Nephron (organoid): ENCODE results near the gene SLC4A5.

ENCODE experiments used
- H3K27ac Mint-ChIP-seq, 3 experiments: 2 replicates each; pipeline ENCODE4 v1.8.0; 2020; ENCODE audit warnings: mixed read lengths in 3 of 3, mild to moderate bottlenecking in 2 of 3, moderate library complexity in 1 of 3
- H3K27me3 Mint-ChIP-seq: 2 replicates; pipeline ENCODE4 v1.8.0; 2021; ENCODE audit warnings: low read depth, mild to moderate bottlenecking, moderate library complexity, mixed read lengths
- H3K36me3 Mint-ChIP-seq: 2 replicates; pipeline ENCODE4 v1.8.0; 2020; ENCODE audit warnings: low read depth, mixed read lengths
- H3K4me1 Mint-ChIP-seq: 2 replicates; pipeline ENCODE4 v1.8.0; 2020; ENCODE audit warnings: mixed read lengths
- H3K4me3 Mint-ChIP-seq, 3 experiments: 2 replicates each; pipeline ENCODE4 v1.8.0; 2020; ENCODE audit warnings: mild to moderate bottlenecking in 3 of 3, mixed read lengths in 3 of 3, moderate library complexity in 2 of 3
- H3K9me3 Mint-ChIP-seq: 2 replicates; pipeline ENCODE4 v1.8.0; 2020; ENCODE audit warnings: mixed read lengths
- TF ChIP-seq, protein P1 (sequence below), 3 experiments: fragments of 200-600 bp; sonication (generic); IDR thresholded peaks; one replicate each; pipeline ENCODE4 v1.5.0; 2021; ENCODE audit warnings: antibody characterized with exemption in 3 of 3; ENCODE audit not compliant: unreplicated experiment in 3 of 3

Gene SLC4A5

DNA sequence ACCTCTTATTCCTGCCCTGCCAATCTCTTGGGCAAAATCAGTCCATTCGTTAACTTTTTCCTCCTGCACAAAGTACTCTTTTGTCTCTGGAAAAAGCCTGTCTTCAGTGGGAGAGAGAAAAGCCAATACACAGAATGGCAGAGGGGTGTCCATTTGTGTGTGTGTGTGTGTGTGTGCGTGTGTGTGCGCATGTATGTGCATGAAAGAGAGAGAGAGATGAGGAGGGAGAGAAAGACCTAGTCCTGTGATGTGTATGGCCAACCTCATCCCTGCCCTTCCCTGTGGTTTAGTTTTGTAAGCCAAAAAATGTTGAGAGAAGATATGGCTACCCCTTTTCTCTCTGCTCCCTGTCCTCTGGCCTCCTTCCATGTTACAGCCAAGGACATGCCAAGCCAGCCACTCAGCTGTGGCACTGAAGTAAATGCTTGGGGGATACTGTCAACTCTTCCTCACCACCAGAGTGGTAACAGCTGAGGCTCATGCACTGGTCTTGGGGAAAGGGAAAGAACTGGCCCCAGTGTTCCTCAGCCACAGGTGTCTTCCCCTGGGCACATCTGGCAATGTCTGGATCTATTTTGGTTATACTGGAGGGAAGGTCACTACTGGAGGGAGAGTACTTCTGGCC lies 10.6 kb downstream of the SLC4A5 start:
- Mint-ChIP-seq H3K27me3 (no peaks in the 10 kb centered on the region), H3K4me1 (no peaks in the 10 kb centered on the region), H3K27ac (no peak overlapping the region), H3K36me3 (peaks cover 3% of the 10 kb centered on the region), H3K9me3 (no peaks in the 10 kb centered on the region), H3K4me3 (no peak overlapping the region)
- TF ChIP-seq, protein P1, sequence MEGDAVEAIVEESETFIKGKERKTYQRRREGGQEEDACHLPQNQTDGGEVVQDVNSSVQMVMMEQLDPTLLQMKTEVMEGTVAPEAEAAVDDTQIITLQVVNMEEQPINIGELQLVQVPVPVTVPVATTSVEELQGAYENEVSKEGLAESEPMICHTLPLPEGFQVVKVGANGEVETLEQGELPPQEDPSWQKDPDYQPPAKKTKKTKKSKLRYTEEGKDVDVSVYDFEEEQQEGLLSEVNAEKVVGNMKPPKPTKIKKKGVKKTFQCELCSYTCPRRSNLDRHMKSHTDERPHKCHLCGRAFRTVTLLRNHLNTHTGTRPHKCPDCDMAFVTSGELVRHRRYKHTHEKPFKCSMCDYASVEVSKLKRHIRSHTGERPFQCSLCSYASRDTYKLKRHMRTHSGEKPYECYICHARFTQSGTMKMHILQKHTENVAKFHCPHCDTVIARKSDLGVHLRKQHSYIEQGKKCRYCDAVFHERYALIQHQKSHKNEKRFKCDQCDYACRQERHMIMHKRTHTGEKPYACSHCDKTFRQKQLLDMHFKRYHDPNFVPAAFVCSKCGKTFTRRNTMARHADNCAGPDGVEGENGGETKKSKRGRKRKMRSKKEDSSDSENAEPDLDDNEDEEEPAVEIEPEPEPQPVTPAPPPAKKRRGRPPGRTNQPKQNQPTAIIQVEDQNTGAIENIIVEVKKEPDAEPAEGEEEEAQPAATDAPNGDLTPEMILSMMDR (IDR thresholded peaks at IDR 0.05; ENCODE audit: unreplicated experiment in 3 of 3) = no peak

DNA sequence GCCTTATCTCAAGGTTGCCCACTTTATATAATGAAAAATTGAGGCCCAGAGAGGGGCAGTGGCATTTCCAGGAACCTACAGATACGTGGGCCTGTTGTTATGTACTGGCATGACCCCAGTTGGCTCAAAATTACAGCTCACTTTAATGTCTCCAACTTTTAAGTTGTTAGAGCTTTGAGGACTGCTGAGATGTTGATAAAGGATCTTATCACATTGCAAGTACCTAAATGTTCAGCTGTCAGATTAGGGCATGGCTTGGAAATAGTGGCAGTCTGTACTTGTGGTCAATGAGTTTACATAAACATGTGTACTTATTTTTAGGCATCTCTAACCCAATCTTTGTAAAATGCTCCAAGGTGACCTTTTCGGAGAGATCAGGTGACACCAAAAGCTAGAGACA lies 14.6 kb downstream of the SLC4A5 start:
- no peak overlapping the region for H3K4me3 Mint-ChIP-seq
- no peaks in the 10 kb centered on the region for H3K27me3 Mint-ChIP-seq
- TF ChIP-seq, protein P1 (IDR thresholded peaks at IDR 0.05; ENCODE audit: unreplicated experiment in 3 of 3) = no peak
- H3K9me3 Mint-ChIP-seq = no peaks in the 10 kb centered on the region
- no peak overlapping the region for H3K27ac Mint-ChIP-seq
- peaks cover 3% of the 10 kb centered on the region for H3K36me3 Mint-ChIP-seq
- H3K4me1 Mint-ChIP-seq = no peaks in the 10 kb centered on the region

DNA sequence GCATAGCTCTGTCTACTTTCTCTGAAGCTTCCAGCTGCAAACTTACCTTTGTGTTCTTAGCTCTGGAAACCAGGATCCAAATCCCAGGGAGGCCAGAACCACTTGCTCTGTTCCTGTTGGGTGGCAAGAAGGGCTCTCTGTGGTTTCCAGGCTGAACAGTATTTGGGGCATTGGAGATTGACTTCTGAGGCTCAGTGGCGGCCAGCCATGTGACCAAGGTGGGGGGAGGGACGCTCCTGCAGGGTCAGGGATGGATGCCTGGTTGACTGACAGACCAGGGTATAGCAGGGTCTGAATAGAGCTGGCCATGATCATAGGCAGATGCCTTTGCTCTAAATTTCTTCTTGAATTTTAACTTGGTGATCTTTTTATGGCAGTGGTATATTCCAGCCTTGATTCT lies 15.1 kb downstream of the SLC4A5 start:
- TF ChIP-seq, protein P1 (IDR thresholded peaks at IDR 0.05; ENCODE audit: unreplicated experiment in 3 of 3) = no peak
- Mint-ChIP-seq H3K27ac (no peak overlapping the region), H3K4me3 (no peak overlapping the region), H3K9me3 (no peaks in the 10 kb centered on the region), H3K4me1 (no peaks in the 10 kb centered on the region), H3K36me3 (peaks cover 2% of the 10 kb centered on the region), H3K27me3 (no peaks in the 10 kb centered on the region)

DNA sequence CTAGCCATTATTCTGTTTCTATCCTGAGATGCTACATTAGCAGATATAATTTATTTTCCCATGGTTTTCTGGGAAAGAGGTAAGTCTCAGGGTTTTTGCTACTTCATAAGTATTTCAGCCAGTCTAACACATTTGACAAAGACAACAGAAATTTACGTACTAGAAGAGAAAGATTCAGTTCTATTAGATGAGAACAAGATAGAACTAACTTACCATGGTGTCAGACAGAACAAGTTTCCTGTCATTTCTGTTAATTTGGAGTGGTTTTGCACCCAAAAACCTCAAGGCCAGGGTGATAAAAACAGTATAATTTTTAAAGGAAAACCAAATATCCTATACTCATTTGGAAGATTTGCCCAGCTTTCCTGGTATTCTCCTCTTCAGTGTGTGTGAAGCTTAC lies 15.6 kb downstream of the SLC4A5 start:
- H3K9me3 Mint-ChIP-seq = no peaks in the 10 kb centered on the region
- no peak overlapping the region for H3K27ac Mint-ChIP-seq
- no peaks in the 10 kb centered on the region for H3K27me3 Mint-ChIP-seq
- H3K4me1 Mint-ChIP-seq = no peaks in the 10 kb centered on the region
- H3K36me3 Mint-ChIP-seq = no peaks in the 10 kb centered on the region
- TF ChIP-seq, protein P1 (IDR thresholded peaks at IDR 0.05; ENCODE audit: unreplicated experiment in 3 of 3) = no peak
- H3K4me3 Mint-ChIP-seq = no peak overlapping the region

DNA sequence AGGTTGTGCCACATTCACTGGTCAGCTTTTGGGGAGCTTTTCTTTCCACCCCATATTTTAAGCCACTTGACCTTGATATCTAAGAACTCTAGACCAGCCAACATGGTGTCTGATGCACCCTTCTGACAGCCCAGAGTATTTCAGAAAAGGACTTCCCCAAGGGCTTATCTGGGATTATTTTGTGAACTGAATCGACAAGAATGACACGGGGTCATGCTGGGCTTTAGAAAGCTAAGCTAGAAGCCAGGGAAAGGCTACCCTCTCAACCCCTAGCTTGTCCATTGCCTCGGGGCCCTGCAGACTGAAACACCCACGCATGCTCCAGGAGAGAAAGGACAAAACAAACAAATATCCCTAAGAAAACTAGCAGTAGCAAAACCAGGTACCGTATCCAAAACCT lies 16.0 kb downstream of the SLC4A5 start:
- H3K27me3 Mint-ChIP-seq = no peaks in the 10 kb centered on the region
- H3K27ac Mint-ChIP-seq = no peak overlapping the region
- no peaks in the 10 kb centered on the region for H3K9me3 Mint-ChIP-seq
- TF ChIP-seq, protein P1 (IDR thresholded peaks at IDR 0.05; ENCODE audit: unreplicated experiment in 3 of 3) = no peak
- H3K4me1 Mint-ChIP-seq = no peaks in the 10 kb centered on the region
- no peaks in the 10 kb centered on the region for H3K36me3 Mint-ChIP-seq
- H3K4me3 Mint-ChIP-seq = no peak overlapping the region

DNA sequence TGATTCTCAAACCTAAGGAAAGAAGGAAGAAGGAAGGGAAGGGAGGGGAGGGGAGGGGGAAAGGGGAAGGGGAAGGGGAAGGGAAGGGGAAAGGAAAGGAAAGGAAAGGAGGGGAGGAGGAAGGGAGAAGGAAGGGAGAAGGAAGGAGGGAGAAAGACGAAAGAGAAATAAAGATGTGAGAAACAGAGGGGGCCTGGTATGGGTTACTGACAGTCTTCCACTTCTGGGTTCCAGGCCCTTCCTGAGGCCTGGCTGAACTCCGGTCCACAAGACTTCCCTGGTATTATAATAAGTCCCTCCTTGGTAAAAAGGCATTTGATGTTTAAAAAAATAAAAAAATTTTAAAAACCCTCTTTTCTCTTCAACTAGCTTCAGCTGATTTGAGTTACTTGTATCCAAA lies 17.4 kb downstream of the SLC4A5 start:
- H3K4me1 Mint-ChIP-seq = no peaks in the 10 kb centered on the region
- no peak overlapping the region for H3K4me3 Mint-ChIP-seq
- H3K27ac Mint-ChIP-seq = no peak overlapping the region
- no peaks in the 10 kb centered on the region for H3K36me3 Mint-ChIP-seq
- no peaks in the 10 kb centered on the region for H3K27me3 Mint-ChIP-seq
- no peaks in the 10 kb centered on the region for H3K9me3 Mint-ChIP-seq
- TF ChIP-seq, protein P1 (IDR thresholded peaks at IDR 0.05; ENCODE audit: unreplicated experiment in 3 of 3) = no peak
